Stimulated activated CD4-positive, alpha-beta T cell treated with anti-CD3 and anti-CD28 coated beads, Interleukin-4, amount 100 ng/mL, for 1 hour (primary cell): Measurements from ENCODE around the gene RBPJ.

Experiments
- DNase-seq: peaks from one replicate; pipeline ENCODE4 v3.0.0-alpha.2; 2020

The RBPJ gene

DNA sequence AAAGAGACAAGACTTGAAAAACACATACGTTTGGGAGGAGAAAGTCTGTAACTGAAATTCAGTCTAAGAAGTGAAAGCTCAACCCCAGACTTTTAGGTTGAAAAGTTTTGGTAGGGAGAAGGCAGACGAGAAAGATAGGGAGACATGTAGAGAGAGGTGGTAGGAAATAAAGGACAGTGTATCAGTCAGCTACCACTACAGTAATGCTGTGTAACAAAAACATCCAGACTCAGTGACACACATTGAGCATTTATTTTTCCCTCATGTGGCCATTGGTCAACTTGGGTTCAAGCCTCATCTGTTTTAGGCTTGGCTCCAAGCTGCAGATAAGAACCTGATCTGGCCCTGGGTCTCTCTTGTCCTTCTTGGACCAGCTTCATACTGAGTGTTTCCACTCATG lies 142.6 kb downstream of the RBPJ start:
- DNase-seq = no peak

DNA sequence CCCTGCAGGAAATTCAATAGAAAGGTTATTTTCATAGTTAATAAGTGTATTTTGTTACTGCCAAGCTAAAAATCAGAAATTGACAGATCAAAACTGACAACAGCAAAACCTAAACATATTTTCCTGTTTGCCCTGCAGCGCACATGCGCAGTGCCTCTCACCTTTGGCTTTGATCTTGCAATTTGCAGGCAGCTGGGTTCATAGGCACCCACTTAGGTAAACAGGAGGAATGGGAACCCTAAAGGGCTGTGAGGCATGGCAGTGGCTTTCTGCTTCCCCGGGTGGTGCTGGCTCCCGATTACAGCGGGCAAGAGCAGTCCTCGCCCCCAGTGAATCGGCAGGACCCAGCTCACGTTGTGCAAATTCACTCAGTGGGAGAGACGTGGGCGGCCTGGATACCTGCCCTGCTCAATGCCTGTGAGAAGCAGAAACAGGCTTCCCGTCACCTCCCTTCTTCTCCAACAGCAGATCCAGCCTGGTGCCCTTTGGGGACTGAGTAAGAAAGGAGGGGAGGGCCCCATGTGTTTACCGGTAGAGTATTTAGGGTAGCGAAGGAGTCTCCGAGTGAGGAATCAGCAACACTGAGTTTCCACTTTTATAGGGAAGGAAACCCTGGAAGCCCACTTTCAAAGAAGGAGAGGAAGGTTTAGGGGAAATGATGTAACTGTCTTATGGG lies 143.7 kb downstream of the RBPJ start:
- no peak for DNase-seq

DNA sequence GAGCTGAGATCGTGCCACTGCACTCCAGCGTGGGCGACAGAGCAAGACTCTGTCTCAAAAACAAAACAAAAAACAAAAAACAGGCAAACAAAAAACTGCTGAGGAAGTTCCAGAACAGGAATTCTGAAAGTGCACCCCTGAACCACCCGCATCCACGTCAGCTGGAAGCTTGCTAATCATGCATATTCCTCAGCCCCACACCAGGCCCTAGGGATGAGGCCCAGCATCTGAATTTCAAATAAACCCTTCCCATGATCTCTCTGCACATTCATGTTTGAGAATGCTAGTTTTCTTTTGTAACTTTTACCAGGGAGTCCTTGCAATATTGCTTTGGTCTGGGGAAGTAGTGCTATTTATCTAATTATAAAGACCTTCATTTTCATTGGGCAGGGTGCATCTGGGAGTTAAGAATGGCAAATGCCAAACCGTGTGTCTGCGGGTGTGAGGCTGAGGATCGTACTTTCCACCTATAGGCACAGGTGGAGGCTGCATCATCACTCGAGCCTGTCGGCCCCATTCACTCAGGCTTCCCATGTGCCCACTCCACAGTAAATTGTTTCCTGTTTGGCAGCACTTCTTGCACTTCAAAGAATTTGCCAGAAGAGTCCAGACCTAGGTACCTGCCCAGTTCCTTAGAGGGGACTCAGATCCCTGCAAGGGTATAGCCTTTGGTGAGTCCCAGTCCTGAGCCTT lies 145.9 kb downstream of the RBPJ start:
- DNase-seq = no peak

DNA sequence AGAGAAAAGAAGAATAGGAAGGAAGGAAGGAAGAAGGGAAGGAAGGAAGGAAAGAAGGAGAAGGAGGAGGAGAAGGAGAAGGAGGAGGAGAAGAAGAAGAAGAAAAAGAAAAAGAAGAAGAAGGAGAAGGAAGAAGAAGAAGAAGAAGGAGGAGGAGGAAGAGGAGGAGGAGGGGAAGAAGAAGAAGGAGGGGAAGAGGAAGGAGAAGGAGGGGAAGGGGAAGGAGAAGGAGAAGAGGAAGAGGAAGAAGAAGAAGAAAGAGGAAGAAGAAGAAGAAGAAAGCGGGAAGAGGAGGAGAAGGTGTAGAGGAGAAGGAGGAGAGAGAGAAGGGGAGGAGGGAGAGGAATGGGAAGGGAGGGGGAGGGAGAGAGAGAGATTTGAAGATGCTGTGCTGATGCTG lies 146.9 kb downstream of the RBPJ start:
- DNase-seq = no peak

DNA sequence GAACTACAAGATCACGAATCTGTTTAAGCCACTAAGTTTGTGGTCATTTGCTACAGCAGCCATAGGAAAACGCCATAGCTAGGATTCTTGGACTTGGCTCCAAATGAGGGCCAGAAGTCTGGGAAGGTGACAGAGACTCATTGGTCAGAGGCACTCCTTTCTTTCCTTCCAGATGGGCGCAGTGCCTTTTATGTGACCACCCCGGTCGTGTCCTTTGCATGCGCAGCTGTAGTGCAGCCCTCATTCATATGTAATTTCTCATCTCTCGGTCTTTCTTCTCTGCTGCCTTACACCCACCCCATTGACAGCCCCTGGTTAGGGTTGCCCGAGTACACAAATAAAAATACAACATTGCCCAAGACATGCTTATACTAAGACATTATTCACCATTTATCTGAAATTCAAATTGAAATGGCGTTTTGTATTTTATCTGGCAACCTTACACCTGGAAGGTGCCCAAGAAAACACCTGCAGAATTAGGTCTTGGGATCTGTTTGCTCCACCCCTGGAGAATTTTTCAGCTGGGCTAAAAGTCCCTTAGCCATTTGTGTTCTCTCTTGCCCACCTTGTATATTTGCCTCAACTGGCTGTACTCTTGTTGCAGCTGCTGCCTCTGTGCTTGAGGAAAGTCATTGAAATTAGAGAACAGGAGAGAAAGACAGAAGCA lies 147.6 kb downstream of the RBPJ start:
- no peak for DNase-seq

DNA sequence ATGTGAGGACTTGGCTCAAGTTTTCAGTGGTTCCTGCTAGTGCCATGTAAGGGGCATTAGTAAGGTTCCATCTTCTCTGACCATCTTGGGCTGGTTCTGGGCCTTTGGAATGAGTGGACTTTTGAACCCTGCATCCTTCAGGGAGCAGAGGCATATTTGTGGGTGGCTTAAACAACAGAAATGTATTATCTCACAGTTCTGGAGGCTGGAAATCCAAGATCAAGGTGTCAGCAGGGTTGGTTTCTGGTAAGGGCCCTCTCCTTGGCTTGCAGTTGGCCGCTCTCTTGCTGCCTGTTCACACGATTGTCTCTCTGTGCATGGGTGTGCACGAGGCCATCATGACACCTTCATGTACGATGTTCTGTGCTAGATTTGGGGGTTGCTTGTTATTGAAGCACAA lies 148.2 kb downstream of the RBPJ start:
- DNase-seq = no peak

DNA sequence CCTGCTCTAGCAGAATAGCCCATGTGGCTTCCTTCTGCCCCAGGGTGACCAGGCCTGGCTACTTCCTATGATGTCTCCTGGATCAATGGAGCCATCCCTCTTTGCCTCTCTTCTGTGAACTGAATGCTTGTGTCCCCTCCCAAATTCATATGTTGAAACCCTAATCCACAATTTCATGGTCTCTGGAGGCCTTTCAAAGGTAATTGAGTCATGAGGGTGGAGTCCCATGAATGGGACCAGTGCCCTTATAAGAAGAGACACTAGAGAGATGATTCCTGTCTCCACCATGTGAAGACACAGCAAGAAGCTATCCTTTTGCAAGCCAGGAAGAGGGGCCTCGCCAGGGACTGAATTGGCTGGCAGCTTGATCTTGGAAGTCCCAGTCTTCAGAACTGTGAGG lies 151.1 kb downstream of the RBPJ start:
- no peak for DNase-seq

DNA sequence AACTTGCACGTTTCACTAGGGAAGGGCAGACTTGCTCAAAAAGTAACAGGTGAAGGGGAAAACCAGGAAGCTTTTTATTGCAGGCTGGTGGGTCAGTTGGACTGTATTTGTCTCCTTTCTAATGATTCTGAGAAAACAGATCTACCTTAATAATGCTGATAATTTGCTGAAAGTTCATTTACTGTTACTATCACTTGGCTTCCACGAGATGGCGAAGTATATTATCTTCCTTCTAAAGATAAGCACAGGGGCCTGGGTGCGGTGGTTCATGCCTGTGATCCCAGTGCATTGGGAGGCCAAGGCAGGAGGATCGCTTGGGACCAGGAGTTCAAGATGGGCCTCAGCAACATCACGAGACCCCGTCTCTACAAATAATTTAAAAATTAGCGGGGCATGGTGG lies 153.1 kb downstream of the RBPJ start:
- no peak for DNase-seq

DNA sequence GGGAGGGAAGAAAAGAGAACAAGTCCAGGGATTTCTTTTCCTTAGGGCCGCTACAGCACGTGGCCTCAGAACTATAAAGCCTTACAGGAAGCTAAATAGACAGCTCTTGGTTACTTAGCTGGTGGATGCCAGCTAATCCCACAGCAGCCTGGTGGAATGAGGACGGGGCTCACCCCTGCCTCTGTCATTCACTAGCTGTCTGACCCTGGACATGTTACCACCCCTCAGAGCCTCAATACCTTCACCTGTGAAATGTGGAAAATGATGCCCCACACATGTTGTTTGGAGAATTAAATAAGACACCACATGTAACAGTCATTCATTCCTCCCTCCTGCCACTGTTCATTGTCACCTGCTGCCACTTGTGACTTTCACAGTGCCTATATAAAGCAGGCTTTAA lies 153.7 kb downstream of the RBPJ start:
- no peak for DNase-seq

DNA sequence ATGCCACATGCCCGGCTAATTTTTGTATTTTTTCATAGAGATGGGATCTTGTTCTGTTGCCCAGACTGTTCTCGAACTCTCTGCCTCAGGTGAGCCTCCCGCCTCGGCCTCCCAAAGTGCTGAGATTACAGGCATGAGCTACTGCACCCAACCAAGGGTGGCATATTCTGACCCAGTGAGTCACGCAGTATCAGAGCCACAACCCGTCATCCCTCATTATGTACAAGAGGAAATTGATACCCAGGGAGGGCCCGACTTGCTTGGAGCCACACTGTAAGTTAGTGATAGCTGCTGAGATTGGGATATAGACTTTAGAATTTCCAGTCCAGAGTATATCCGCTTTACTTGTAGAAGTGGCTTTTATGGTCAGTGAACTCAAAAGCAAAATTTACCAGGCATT lies 154.9 kb downstream of the RBPJ start:
- DNase-seq = no peak

DNA sequence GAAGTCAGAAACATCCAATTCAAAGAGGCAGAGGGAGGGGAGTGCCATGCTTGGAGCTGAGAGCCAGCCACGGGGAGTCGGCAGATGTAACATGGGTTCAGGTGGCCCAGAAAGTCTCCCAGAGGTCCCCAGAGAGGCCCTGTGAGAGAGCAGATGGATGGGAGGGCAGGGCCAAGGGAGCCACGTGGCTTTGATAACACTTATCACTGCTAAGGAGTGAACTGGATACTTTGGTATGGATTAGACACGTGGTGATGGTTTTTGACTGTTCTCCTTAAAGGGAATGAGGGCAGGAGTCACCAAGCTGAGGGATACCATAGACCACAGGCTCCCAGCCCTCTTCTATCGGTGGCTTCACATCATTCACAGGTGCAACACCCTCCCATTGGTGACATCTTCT lies 155.7 kb downstream of the RBPJ start:
- DNase-seq = no peak

DNA sequence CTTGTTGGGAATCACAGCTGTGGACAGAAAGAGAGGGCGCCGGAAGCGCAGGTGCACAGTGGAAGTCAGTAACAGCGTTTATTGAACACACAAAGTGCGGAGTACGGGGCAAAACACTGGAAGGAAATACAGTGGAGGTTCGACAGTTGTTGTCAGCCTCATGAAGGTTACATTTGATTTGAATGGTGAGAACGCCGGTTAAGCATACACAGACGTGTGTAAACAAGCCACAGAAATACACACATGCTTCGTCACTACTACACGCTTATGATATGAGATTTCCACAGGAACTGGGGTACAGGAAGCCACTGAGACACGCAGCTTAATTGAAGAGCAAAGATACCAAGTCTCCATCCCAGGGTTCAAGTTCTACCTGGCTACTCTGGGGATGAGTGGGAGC lies 157.5 kb downstream of the RBPJ start:
- DNase-seq = no peak

DNA sequence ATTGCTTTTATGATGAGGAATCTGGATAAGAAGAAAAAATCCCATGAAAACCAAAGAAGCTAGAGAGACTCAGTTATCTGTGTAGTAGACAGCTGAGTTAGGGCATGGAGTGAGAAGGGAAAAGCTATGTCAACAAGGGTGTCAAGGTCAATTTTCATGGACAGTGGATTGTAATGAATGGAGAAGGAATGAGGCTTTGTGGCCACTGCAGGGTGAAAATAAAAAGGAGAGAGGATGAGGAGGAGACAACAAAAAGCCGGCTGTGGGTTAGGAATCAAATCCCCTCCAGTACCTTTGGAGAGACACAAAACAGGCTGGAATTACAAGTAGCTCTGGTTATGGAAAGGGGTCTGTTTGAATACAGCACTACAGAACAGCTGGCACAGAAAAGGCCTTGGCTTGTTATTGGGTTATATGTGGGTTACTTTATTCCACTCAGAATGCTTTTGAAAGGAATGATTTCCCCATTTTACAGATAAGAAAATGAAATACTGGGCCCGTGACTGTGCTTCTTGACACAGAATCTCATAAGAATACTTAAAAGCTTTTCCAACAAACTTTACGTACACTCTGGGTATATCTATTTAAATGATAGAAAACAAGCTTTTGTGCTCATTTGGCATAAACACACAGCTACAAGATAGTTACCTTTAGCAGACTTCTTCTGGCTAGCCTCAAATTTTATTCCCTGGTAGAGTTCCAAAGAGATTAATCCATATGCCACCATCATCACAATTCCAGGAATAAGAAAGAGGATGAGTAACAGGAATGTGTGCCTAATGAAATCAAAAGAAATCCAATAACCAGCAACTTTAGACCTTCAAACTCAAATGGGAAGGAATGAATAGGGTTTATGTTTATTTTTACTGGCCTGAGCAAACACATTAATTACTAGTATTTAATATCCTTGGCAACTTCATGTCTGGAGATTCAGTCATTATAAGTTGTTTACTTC lies 162.0 kb downstream of the RBPJ start:
- no peak for DNase-seq

DNA sequence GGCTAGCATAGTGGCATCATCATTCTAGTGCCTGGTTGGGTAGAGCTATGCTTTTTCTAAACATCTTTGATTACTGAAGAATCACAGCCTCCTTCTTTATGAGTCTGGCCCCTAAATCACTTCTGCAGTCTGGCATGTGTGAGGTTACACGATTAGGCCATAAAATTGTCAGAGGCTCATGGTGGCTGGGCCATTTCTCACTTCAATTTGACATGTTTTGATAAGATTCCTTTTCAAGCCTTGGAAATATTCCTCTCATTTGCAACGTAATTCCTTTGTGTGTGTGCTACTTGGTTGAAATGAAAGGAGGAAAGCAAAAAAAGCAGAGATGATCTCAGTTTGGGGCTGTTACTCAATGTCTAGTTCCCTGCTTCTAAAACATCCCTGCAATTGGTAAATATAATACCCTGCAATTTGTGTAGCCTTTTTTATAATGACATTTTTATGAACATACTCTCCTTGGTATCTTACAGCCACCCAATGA lies 163.3 kb downstream of the RBPJ start:
- DNase-seq = no peak

DNA sequence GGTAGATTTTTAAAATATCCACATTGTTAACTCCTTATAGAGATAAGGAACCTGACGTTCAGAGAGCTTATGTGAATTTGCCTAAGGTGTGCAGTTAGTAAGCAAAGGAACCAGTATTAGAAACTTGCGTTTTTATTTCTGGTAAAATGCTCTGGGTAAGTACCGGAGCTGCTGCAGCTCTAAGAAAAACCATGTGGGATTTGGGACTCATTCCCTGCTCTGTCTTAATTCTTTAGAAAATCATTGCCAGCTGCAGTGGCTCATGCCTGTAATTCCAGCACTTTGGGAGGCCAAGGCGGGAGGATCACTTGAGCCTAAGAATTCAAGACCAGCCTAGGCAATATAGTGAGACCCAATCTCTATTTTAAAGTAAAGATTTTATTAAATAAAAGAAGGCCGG lies 163.7 kb downstream of the RBPJ start:
- DNase-seq = no peak
